ENCODE results near the gene SAMHD1.

- TF ChIP-seq EP300 (IDR thresholded peaks at IDR 0.05; ENCODE audit: borderline replicate concordance in 1 of 2, low read depth in 1 of 2, low read length in 1 of 2) (no peak), CTCF (IDR thresholded peaks at IDR 0.05) (no peak), NRF1 (IDR thresholded peaks at IDR 0.05; ENCODE audit: low read depth, low read length) (no peak), SIN3A (IDR thresholded peaks at IDR 0.05; ENCODE audit: borderline replicate concordance, low read depth, low read length) (no peak), SMC3 (IDR thresholded peaks at IDR 0.05; ENCODE audit: low read depth, low read length) (no peak), REST (IDR thresholded peaks at IDR 0.05; ENCODE audit: low read depth, low read length) (no peak), RAD21 (IDR thresholded peaks at IDR 0.05; ENCODE audit: low read length) (no peak), TEAD4 (IDR thresholded peaks at IDR 0.05; ENCODE audit: borderline replicate concordance, insufficient read depth) (no peak), RXRA (IDR thresholded peaks at IDR 0.05; ENCODE audit: borderline replicate concordance, low read depth) (no peak)
Measured at GRCh38 chr20:36876473-36876833, 75.1 kb downstream of the SAMHD1 start.
